ENCODE data around the gene SAT1.

DNA sequence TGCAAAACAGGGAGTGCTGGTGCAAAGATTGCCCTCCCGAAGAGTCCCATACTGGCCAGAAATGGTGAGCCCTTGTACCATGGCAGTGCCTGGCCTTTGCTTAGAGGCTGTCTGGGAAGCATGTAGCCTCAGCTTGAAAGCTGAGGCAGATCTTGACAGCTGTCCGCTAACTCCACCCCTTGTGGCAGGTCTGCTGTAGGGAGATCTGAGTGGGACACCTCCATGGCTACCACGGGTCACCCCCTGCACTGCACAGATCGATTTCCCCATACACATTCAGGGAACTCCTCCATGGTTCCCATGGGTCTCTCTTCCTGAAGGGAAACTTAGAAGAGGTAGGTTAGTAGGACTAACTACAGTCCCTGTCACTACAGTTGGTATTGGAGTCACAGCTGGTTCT is 33.8 kb upstream of the SAT1 start:
- TF ChIP-seq, protein P1, sequence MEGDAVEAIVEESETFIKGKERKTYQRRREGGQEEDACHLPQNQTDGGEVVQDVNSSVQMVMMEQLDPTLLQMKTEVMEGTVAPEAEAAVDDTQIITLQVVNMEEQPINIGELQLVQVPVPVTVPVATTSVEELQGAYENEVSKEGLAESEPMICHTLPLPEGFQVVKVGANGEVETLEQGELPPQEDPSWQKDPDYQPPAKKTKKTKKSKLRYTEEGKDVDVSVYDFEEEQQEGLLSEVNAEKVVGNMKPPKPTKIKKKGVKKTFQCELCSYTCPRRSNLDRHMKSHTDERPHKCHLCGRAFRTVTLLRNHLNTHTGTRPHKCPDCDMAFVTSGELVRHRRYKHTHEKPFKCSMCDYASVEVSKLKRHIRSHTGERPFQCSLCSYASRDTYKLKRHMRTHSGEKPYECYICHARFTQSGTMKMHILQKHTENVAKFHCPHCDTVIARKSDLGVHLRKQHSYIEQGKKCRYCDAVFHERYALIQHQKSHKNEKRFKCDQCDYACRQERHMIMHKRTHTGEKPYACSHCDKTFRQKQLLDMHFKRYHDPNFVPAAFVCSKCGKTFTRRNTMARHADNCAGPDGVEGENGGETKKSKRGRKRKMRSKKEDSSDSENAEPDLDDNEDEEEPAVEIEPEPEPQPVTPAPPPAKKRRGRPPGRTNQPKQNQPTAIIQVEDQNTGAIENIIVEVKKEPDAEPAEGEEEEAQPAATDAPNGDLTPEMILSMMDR (conservative IDR thresholded peaks at IDR 0.05; ENCODE audit: low read depth, low read length), result no peak
- TF ChIP-seq EZH2 (IDR thresholded peaks at IDR 0.05; ENCODE audit: low read length, unreplicated experiment) (no peak), EZH2phosphoT487 (IDR thresholded peaks at IDR 0.05; ENCODE audit: borderline replicate concordance, low read length) (no peak)

All from PC-3 (cell line).